Subcutaneous abdominal adipose tissue (tissue), 5 donors: ENCODE results near the gene MKRN2.
"Not testable (repeated sequence)": the region's sequence is repeated elsewhere in the genome, so short reads cannot be mapped to it uniquely, and the experiment has no call there.

ENCODE experiments used
- H3K27ac ChIP-seq: one replicate; pipeline ENCODE4 v1.7.0; 2013; ENCODE audit warnings: low read depth, mild to moderate bottlenecking, inconsistent platforms, low read length, moderate library complexity
- H3K27me3 ChIP-seq, 5 donors: one replicate each; pipeline ENCODE4 v1.7.0; 2013; ENCODE audit warnings: low read length in 5 of 5, inconsistent platforms in 1 of 5; ENCODE audit not compliant: control insufficient read depth in 5 of 5, insufficient read depth in 4 of 5
- H3K36me3 ChIP-seq, 5 donors: one replicate each; pipeline ENCODE4 v1.7.0; 2013; ENCODE audit warnings: low read length in 5 of 5; ENCODE audit not compliant: control insufficient read depth in 5 of 5, insufficient read depth in 5 of 5
- H3K4me1 ChIP-seq, 5 donors: one replicate each; pipeline ENCODE4 v1.7.0; 2013; ENCODE audit warnings: low read length in 5 of 5, mild to moderate bottlenecking in 3 of 5, moderate library complexity in 1 of 5; ENCODE audit not compliant: control insufficient read depth in 5 of 5, insufficient read depth in 5 of 5
- H3K4me3 ChIP-seq, 5 donors: one replicate each; pipeline ENCODE4 v1.7.0; 2013; ENCODE audit warnings: low read length in 5 of 5, low read depth in 1 of 5
- H3K9ac ChIP-seq, 5 donors: one replicate each; pipeline ENCODE4 v1.7.0; 2013; ENCODE audit warnings: low read length in 5 of 5, mild to moderate bottlenecking in 4 of 5, moderate library complexity in 3 of 5
- H3K9me3 ChIP-seq, 5 donors: one replicate each; pipeline ENCODE4 v1.7.0; 2013; ENCODE audit warnings: low read length in 5 of 5; ENCODE audit not compliant: control insufficient read depth in 5 of 5
- donor health status: healthy.
- donor health status: healthy.
- donor health status: healthy.
- donor health status: healthy.
- donor health status: healthy.

Gene MKRN2

DNA sequence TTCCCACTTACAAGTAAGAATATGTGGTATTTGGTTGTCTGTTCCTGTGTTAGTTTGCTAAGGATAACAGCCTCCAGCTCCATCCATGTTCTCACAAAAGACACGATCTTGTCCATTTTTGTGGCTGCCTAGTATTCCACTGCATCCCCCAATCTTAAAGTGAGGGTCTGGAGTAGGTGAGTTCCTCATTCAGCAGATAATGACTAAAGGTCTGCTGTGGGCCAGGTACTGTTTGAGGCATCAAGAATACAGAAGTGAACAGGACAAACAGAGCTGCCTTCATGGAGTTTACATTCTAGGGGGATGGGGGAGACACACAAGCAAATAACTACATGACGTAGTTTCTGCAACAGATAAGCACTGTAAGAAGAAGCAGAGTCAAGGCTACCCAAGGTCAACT, 35.9 kb upstream of the MKRN2 start:
- Histone ChIP-seq H3K9ac (no peak overlapping the region), H3K4me1 (peaks cover 0 to 11% (median 0%) of the 10 kb centered on the region in 5 donors), H3K9me3 (no peaks in the 10 kb centered on the region), H3K27ac (no peak overlapping the region), H3K36me3 (peaks cover 5 to 21% (median 11%) of the 10 kb centered on the region in 5 donors), H3K27me3 (no peaks in the 10 kb centered on the region), H3K4me3 (no peak overlapping the region)

DNA sequence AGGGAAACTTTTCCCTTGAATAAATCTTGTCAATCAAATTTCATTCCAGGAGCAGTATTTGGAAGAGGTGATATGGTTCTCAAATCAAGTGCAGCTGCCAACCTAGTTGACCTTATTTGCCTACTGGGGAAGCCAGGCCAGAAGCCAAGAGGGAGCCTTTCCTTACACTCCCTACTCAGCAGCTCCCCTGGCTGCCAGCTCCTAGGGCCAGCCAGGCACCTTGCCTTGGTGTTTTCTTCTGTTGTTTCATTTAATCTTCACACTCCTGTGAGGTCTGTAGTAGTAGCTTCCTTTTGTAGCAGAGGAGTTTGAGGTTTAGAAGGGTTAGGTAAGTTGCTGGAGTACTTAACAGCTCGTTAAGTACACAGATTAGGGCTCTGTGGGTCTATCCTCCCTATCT, 34.2 kb upstream of the MKRN2 start:
- Histone ChIP-seq H3K36me3 (peaks cover 10 to 29% (median 18%) of the 10 kb centered on the region in 5 donors), H3K9me3 (no peaks in the 10 kb centered on the region), H3K9ac (no peak overlapping the region), H3K4me3 (no peak overlapping the region), H3K27me3 (no peaks in the 10 kb centered on the region), H3K27ac (no peak overlapping the region), H3K4me1 (peaks cover 0 to 11% (median 7%) of the 10 kb centered on the region in 5 donors)

DNA sequence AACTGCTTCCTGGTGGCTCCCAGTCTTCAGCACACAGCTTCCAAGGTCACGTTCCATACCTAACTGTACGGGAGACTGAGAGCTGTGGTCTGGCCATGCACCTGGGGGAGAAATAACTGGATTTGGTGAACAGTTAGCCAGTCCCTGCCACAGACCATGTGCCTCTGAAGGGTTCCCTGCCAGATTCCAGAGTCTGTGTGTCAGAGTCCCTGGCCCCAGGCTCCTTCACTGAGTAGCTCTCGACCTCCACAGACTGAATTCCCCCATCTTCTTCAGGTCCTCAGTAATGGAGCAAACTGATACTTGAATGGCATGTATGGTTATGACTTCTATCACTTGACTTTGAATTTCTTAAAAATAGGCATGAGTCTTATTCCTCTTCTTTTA, 29.1 kb upstream of the MKRN2 start:
- Histone ChIP-seq H3K4me1 (peaks cover 0 to 7% (median 1%) of the 10 kb centered on the region in 5 donors), H3K27ac (no peak overlapping the region), H3K36me3 (peaks cover 14 to 41% (median 33%) of the 10 kb centered on the region in 5 donors), H3K4me3 (no peak overlapping the region), H3K9ac (no peak overlapping the region), H3K27me3 (no peaks in the 10 kb centered on the region), H3K9me3 (no peaks in the 10 kb centered on the region)

DNA sequence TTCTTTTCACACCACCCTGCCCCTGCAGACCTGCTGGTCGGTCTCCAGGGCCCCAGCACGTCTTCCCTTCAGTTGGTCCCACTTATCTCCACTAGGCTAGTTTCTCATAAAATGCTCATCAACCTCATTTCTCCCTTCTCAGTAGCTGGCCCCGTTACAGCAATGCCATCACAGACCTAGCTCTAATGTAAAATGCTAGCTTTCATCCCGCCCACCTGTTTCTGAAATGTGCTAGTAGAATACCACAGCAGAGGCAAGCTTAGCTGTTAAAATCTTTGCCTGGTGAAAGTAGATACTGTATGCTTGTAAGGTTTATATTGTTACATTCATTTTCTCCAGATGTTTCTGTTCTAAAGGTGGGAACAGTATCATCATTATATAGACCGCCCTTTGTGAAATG, 24.7 kb upstream of the MKRN2 start:
- Histone ChIP-seq H3K4me1 (peaks cover 0 to under 1% (median 0%) of the 10 kb centered on the region in 5 donors), H3K36me3 (peaks cover 12 to 51% (median 37%) of the 10 kb centered on the region in 5 donors), H3K9me3 (no peaks in the 10 kb centered on the region), H3K27me3 (no peaks in the 10 kb centered on the region), H3K4me3 (no peak overlapping the region), H3K27ac (no peak overlapping the region), H3K9ac (no peak overlapping the region)

DNA sequence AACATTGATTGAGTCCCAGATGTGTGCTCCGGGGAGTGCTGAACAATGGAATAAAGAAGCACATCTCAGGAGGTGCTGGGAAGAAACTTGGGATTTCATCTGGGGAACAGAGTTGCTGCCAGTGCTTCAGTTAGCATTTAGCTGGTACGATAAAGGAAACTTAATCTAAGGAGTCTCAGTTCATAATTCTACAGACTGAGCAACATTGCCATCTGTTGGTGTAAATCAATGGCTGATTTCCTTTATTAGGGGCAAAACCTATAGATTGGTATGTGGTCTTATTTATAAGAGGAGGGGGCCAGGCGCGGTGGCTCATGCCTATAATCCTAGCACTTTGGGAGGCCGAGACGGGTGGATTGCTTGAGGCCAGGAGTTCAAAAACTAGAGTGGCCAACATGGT, 20.5 kb upstream of the MKRN2 start:
- H3K4me3 ChIP-seq, result no peak overlapping the region
- H3K9me3 ChIP-seq, result no peaks in the 10 kb centered on the region
- H3K27ac ChIP-seq, result no peak overlapping the region
- H3K9ac ChIP-seq, result no peak overlapping the region
- no peaks in the 10 kb centered on the region for H3K27me3 ChIP-seq
- peaks cover 11 to 45% (median 30%) of the 10 kb centered on the region in 5 donors for H3K36me3 ChIP-seq
- H3K4me1 ChIP-seq, result no peaks in the 10 kb centered on the region

DNA sequence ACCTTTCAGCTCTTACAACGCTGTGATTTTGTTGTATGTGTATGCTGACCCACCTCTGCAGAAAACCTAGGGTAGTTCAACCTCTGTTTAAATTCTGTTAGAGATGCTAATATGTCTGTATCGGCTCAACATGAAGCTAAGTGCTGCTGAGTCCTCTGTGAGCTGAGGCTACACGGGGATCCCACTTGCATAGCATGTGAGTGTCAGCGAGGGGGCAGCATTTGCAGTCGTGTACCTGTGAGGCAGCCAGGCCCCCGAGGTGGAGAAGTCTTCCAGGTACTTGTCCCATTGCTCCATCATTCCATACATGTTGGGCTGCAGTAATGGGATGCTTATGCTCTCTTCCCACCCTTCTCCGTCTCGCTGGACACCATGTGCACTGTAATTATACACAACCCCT, 15.3 kb upstream of the MKRN2 start:
- H3K4me1 ChIP-seq, result peaks cover 0 to 5% (median 0%) of the 10 kb centered on the region in 5 donors
- H3K4me3 ChIP-seq, result no peak overlapping the region
- H3K36me3 ChIP-seq, result peaks cover 0 to 18% (median 10%) of the 10 kb centered on the region in 5 donors
- H3K9me3 ChIP-seq, result no peaks in the 10 kb centered on the region
- no peaks in the 10 kb centered on the region for H3K27me3 ChIP-seq
- H3K27ac ChIP-seq, result no peak overlapping the region
- no peak overlapping the region for H3K9ac ChIP-seq

DNA sequence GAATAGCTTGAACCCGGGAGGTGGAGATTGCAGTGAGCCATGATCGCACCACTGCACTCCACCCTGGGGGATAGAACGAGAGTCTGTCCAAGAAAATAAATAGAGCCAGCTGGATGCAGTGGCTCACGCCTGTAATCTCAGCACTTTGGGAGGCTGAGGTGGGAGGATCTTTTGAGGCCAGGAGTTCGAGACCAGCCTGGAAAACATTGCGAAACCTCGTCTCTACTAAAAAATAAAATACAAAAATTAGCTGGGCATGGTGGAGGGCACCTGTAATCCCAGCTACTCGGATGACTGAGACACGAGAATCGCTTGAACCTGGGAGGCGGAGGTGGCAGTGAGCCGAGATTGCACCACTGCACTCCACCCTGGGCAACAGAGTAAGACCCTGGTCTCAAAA, 13.4 kb upstream of the MKRN2 start:
- peaks cover 0 to 18% (median 10%) of the 10 kb centered on the region in 5 donors for H3K36me3 ChIP-seq
- H3K4me3 ChIP-seq, H3K9me3 ChIP-seq, H3K27ac ChIP-seq, H3K4me1 ChIP-seq, H3K27me3 ChIP-seq, H3K9ac ChIP-seq: not testable (repeated sequence)

DNA sequence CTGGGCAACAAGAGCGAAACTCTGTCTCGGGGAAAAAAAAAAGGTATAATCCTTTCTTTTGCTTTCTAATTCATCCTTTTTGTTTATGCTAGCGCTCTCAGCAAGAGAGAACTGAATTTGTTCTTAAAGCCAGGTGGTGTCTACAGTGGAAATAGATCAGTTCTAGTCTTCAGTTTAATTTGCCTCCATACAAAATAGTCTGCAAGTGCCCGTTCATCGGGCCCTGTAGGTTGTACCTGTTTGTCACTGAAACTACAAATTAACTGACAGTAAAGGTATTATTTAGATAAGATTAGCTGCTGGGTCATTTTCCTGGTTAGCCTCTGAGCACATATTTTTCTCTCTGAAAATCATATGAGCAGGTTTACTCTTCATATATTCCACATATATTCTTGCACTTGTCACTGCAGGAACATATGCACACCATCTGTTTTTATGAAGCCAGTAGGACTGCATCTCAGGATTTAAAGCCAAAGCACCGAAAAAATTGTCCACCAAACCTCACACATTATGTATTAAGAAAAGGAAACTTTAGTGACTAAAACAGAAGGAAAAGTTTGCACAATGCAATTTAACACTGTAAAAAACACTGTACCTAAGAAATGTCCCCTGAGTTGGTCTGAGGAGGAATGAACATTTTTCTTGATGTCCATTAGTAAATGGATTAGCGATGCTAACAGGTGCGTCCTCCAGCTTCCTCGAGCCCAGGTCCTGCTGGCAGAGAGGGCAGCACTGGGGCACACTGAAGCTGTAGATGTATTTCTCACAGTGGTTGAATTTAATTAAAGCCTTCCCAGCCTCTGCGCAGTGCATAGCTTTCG, 12.0 kb upstream of the MKRN2 start:
- H3K36me3 ChIP-seq, result peaks cover 0 to 13% (median 9%) of the 10 kb centered on the region in 5 donors
- H3K27me3 ChIP-seq, result no peaks in the 10 kb centered on the region
- H3K9ac ChIP-seq, result no peak overlapping the region
- no peak overlapping the region for H3K27ac ChIP-seq
- no peaks in the 10 kb centered on the region for H3K9me3 ChIP-seq
- H3K4me1 ChIP-seq, result peaks cover 0 to 5% (median 3%) of the 10 kb centered on the region in 5 donors
- H3K4me3 ChIP-seq, result no peak overlapping the region

DNA sequence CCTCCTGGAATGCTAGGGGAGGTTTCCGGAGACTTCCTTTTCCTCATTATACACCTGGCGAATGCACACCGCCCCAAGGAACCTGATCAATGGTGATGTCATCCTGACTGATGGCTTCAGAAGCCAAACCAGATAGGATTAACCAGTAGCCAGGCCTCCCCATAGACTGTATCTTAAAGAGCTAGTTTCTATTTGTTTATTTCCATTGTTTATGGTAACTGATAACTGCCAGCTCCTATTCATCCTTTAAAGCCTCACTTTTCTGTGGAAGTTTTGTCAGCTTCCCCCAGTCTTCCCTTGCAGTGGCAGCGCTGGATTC, 11.5 kb upstream of the MKRN2 start, which contains the start of gene MKRN2OS:
Gene MKRN2OS (minus strand): TSS at position 27 of the 319 bp plus-strand sequence. CDS start 35 bp downstream, outside the sequence.
- H3K27ac ChIP-seq, result no peak within 1 kb of the TSS
- H3K36me3 ChIP-seq, result peaks cover 0 to 8% (median 3%) of the 10 kb centered on the region in 5 donors

DNA sequence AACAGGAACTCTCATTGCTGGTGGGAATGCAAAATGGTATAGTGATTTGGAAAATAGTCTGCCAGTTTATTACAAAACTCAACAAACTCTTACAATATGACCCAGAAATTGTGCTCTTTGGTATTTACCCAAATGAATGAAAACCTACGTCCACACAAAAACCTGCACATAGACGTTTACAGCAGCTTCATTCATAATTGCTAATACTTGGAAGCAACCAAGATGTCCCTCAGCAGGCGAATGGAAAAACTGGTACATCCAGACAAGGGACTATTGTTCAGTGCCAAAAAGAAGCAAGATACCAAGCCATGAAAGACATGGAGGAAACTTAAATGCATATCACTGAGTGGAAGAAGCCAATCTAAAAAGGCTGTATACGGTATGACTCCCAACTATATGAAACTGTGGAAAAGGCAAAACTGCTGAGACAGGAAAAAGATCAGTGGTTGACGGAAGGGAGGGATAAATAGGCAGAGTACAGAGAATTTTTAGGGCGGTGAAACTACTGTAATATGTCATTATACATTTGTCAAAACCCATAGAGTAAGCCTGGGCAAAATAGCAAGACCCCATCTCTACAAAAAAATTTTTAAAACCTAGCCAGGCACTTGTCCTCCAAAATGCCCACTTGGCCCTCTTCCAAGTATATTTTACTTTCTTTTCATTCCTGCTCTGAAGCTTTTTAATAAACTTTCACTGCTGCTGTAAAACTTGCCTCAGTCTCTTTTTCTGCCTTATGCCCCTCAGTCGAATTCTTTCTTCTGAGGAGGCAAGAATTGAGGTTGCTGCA, 6.7 kb upstream of the MKRN2 start:
- H3K27ac ChIP-seq, result no peak overlapping the region
- H3K9ac ChIP-seq, result no peak overlapping the region
- H3K4me3 ChIP-seq, result no peak overlapping the region
- H3K9me3 ChIP-seq, result no peaks in the 10 kb centered on the region
- peaks cover 0 to 12% (median 5%) of the 10 kb centered on the region in 5 donors for H3K27me3 ChIP-seq
- no peaks in the 10 kb centered on the region for H3K36me3 ChIP-seq
- peaks cover 0 to 14% (median 7%) of the 10 kb centered on the region in 5 donors for H3K4me1 ChIP-seq

More for the DNA sequence above, 11.5 kb upstream of the MKRN2 start, which contains the start of gene MKRN2OS:
- Histone ChIP-seq H3K4me3 (no peak within 1 kb of the TSS), H3K4me1 (peaks cover 0 to 8% (median 5%) of the 10 kb centered on the region in 5 donors), H3K27me3 (no peaks in the 10 kb centered on the region), H3K9me3 (no peaks in the 10 kb centered on the region), H3K9ac (no peak within 1 kb of the TSS)
